ENCODE measurements around the gene SLC22A15.
A peak's percentile ranks its signal among the peaks of the same experiment; 100 is the strongest.

SLC22A15 gene

GRCh38 chr1:116008656-116009390 is 32.5 kb downstream of the SLC22A15 start:
- no peak for DNase-seq
- Histone ChIP-seq H3K4me3 (ENCODE audit: control insufficient read depth in 1 of 7, extremely low read depth in 1 of 7, insufficient read depth in 4 of 7, low read depth in 2 of 7, low read length in 6 of 7) (no peak overlapping the region), H3K4me1 (ENCODE audit: control extremely low read depth in 1 of 4, control insufficient read depth in 4 of 4, insufficient read depth in 4 of 4, low read length in 3 of 4) (peaks cover 0 to 6% (median 2%) of the 10 kb centered on the region in 4 experiments), H3K9me3 (ENCODE audit: control extremely low read depth in 1 of 5, control insufficient read depth in 4 of 5, insufficient read depth in 2 of 5, low read depth in 1 of 5, low read length in 4 of 5) (peaks cover 0 to 4% (median 0%) of the 10 kb centered on the region in 5 experiments), H3K36me3 (ENCODE audit: control insufficient read depth in 4 of 4, insufficient read depth in 4 of 4, low read length in 3 of 4) (peaks cover 1 to 17% (median 3%) of the 10 kb centered on the region in 4 experiments), H3K27ac (ENCODE audit: insufficient read depth in 1 of 2, low read depth in 1 of 2, low read length in 2 of 2, poor library complexity in 1 of 2, severe bottlenecking in 2 of 2) (no peak overlapping the region), H3K27me3 (replicated peaks in 2 of 5; ENCODE audit: control insufficient read depth in 4 of 5, insufficient read depth in 5 of 5, low read length in 4 of 5) (no peaks in the 10 kb centered on the region)
- CTCF ChIA-PET = interaction anchor here (6.1 kb wide), 1 partner anchor 12 kb away, joined by 33 read pairs; no protein-coding TSS in a partner anchor
- WGBS (ENCODE audit: insufficient coverage) = 94% methylated on average over 4 of the region's 6 CpGs
- POLR2A ChIA-PET = no interaction called here

GRCh38 chr1:116012716-116013115 is 36.4 kb downstream of the SLC22A15 start:
- Histone ChIP-seq H3K4me3 (ENCODE audit: control insufficient read depth in 1 of 7, extremely low read depth in 1 of 7, insufficient read depth in 4 of 7, low read depth in 2 of 7, low read length in 6 of 7) (no peak overlapping the region), H3K9me3 (ENCODE audit: control extremely low read depth in 1 of 5, control insufficient read depth in 4 of 5, insufficient read depth in 2 of 5, low read depth in 1 of 5, low read length in 4 of 5) (no peaks in the 10 kb centered on the region), H3K27ac (ENCODE audit: insufficient read depth in 1 of 2, low read depth in 1 of 2, low read length in 2 of 2, poor library complexity in 1 of 2, severe bottlenecking in 2 of 2) (no peak overlapping the region), H3K4me1 (ENCODE audit: control extremely low read depth in 1 of 4, control insufficient read depth in 4 of 4, insufficient read depth in 4 of 4, low read length in 3 of 4) (peaks cover 0 to 6% (median 0%) of the 10 kb centered on the region in 4 experiments), H3K36me3 (ENCODE audit: control insufficient read depth in 4 of 4, insufficient read depth in 4 of 4, low read length in 3 of 4) (peaks cover 0 to 6% (median 1%) of the 10 kb centered on the region in 4 experiments), H3K27me3 (replicated peaks in 2 of 5; ENCODE audit: control insufficient read depth in 4 of 5, insufficient read depth in 5 of 5, low read length in 4 of 5) (no peaks in the 10 kb centered on the region)
- DNase-seq = no peak
- CTCF ChIA-PET = no interaction called here
- POLR2A ChIA-PET = no interaction called here
- WGBS (ENCODE audit: insufficient coverage) = no CpG with 5 or more reads among the region's 2 CpGs

GRCh38 chr1:116015679-116016078 is 39.4 kb downstream of the SLC22A15 start:
- 100% methylated on average over 1 of the region's 1 CpG for WGBS (ENCODE audit: insufficient coverage)
- H3K27me3 ChIP-seq (replicated peaks in 2 of 5; ENCODE audit: control insufficient read depth in 4 of 5, insufficient read depth in 5 of 5, low read length in 4 of 5) = no peaks in the 10 kb centered on the region
- no peak for DNase-seq
- H3K27ac ChIP-seq (ENCODE audit: insufficient read depth in 1 of 2, low read depth in 1 of 2, low read length in 2 of 2, poor library complexity in 1 of 2, severe bottlenecking in 2 of 2) = no peak overlapping the region
- H3K4me3 ChIP-seq (ENCODE audit: control insufficient read depth in 1 of 7, extremely low read depth in 1 of 7, insufficient read depth in 4 of 7, low read depth in 2 of 7, low read length in 6 of 7) = no peak overlapping the region
- ChIA-PET CTCF (interaction anchor here (0.9 kb wide), 1 partner anchor 8 kb away, joined by 3 read pairs; no protein-coding TSS in a partner anchor), POLR2A (interaction anchor here (0.6 kb wide), 1 partner anchor 1406 kb away, joined by 6 read pairs; no protein-coding TSS in a partner anchor)
- H3K36me3 ChIP-seq (ENCODE audit: control insufficient read depth in 4 of 4, insufficient read depth in 4 of 4, low read length in 3 of 4) = peaks cover 0 to 3% (median 1%) of the 10 kb centered on the region in 4 experiments
- H3K4me1 ChIP-seq (ENCODE audit: control extremely low read depth in 1 of 4, control insufficient read depth in 4 of 4, insufficient read depth in 4 of 4, low read length in 3 of 4) = peaks cover 0 to 6% (median 0%) of the 10 kb centered on the region in 4 experiments
- H3K9me3 ChIP-seq (ENCODE audit: control extremely low read depth in 1 of 5, control insufficient read depth in 4 of 5, insufficient read depth in 2 of 5, low read depth in 1 of 5, low read length in 4 of 5) = no peaks in the 10 kb centered on the region

- H3K36me3 ChIP-seq (ENCODE audit: control insufficient read depth in 4 of 4, insufficient read depth in 4 of 4, low read length in 3 of 4) = peaks cover 5 to 18% (median 9%) of the 10 kb centered on the region in 4 experiments
- no peak overlapping the region for H3K27ac ChIP-seq (ENCODE audit: insufficient read depth in 1 of 2, low read depth in 1 of 2, low read length in 2 of 2, poor library complexity in 1 of 2, severe bottlenecking in 2 of 2)
- ChIA-PET POLR2A (no interaction called here), CTCF (no interaction called here)
- DNase-seq = no peak
- WGBS (ENCODE audit: insufficient coverage) = 100% methylated on average over 1 of the region's 5 CpGs
- no peaks in the 10 kb centered on the region for H3K4me1 ChIP-seq (ENCODE audit: control extremely low read depth in 1 of 4, control insufficient read depth in 4 of 4, insufficient read depth in 4 of 4, low read length in 3 of 4)
- H3K27me3 ChIP-seq (replicated peaks in 2 of 5; ENCODE audit: control insufficient read depth in 4 of 5, insufficient read depth in 5 of 5, low read length in 4 of 5) = no peaks in the 10 kb centered on the region
- H3K9me3 ChIP-seq (ENCODE audit: control extremely low read depth in 1 of 5, control insufficient read depth in 4 of 5, insufficient read depth in 2 of 5, low read depth in 1 of 5, low read length in 4 of 5) = no peaks in the 10 kb centered on the region
- H3K4me3 ChIP-seq (ENCODE audit: control insufficient read depth in 1 of 7, extremely low read depth in 1 of 7, insufficient read depth in 4 of 7, low read depth in 2 of 7, low read length in 6 of 7) = no peak overlapping the region
Measured at GRCh38 chr1:116018007-116018406, 41.7 kb downstream of the SLC22A15 start.

GRCh38 chr1:116019653-116020253 is 43.4 kb downstream of the SLC22A15 start:
- Histone ChIP-seq H3K27me3 (replicated peaks in 2 of 5; ENCODE audit: control insufficient read depth in 4 of 5, insufficient read depth in 5 of 5, low read length in 4 of 5) (no peaks in the 10 kb centered on the region), H3K9me3 (ENCODE audit: control extremely low read depth in 1 of 5, control insufficient read depth in 4 of 5, insufficient read depth in 2 of 5, low read depth in 1 of 5, low read length in 4 of 5) (no peaks in the 10 kb centered on the region), H3K4me3 (ENCODE audit: control insufficient read depth in 1 of 7, extremely low read depth in 1 of 7, insufficient read depth in 4 of 7, low read depth in 2 of 7, low read length in 6 of 7) (no peak overlapping the region), H3K27ac (ENCODE audit: insufficient read depth in 1 of 2, low read depth in 1 of 2, low read length in 2 of 2, poor library complexity in 1 of 2, severe bottlenecking in 2 of 2) (no peak overlapping the region), H3K4me1 (ENCODE audit: control extremely low read depth in 1 of 4, control insufficient read depth in 4 of 4, insufficient read depth in 4 of 4, low read length in 3 of 4) (peaks cover 0 to 4% (median 2%) of the 10 kb centered on the region in 4 experiments), H3K36me3 (ENCODE audit: control insufficient read depth in 4 of 4, insufficient read depth in 4 of 4, low read length in 3 of 4) (peaks cover 2 to 15% (median 9%) of the 10 kb centered on the region in 4 experiments)
- ChIA-PET POLR2A (no interaction called here), CTCF (interaction anchor here (0.7 to 3.8 kb wide), 13 partner anchors 13 to 302 kb away, joined by 3 to 33 read pairs (median 4); no protein-coding TSS in a partner anchor)
- no peak for DNase-seq
- WGBS (ENCODE audit: insufficient coverage) = 100% methylated on average over 2 of the region's 4 CpGs

GRCh38 chr1:116020668-116021272 is 44.5 kb downstream of the SLC22A15 start:
- peak; percentile 78 to 89 (median 88) for DNase-seq
- 92% methylated on average over 2 of the region's 5 CpGs for WGBS (ENCODE audit: insufficient coverage)
- POLR2A ChIA-PET = no interaction called here
- Histone ChIP-seq H3K27me3 (replicated peaks in 2 of 5; ENCODE audit: control insufficient read depth in 4 of 5, insufficient read depth in 5 of 5, low read length in 4 of 5) (no peaks in the 10 kb centered on the region), H3K36me3 (ENCODE audit: control insufficient read depth in 4 of 4, insufficient read depth in 4 of 4, low read length in 3 of 4) (peaks cover 2 to 17% (median 9%) of the 10 kb centered on the region in 4 experiments), H3K9me3 (ENCODE audit: control extremely low read depth in 1 of 5, control insufficient read depth in 4 of 5, insufficient read depth in 2 of 5, low read depth in 1 of 5, low read length in 4 of 5) (no peaks in the 10 kb centered on the region), H3K4me3 (ENCODE audit: control insufficient read depth in 1 of 7, extremely low read depth in 1 of 7, insufficient read depth in 4 of 7, low read depth in 2 of 7, low read length in 6 of 7) (no peak overlapping the region), H3K27ac (ENCODE audit: insufficient read depth in 1 of 2, low read depth in 1 of 2, low read length in 2 of 2, poor library complexity in 1 of 2, severe bottlenecking in 2 of 2) (no peak overlapping the region), H3K4me1 (ENCODE audit: control extremely low read depth in 1 of 4, control insufficient read depth in 4 of 4, insufficient read depth in 4 of 4, low read length in 3 of 4) (peaks cover 0 to 4% (median 3%) of the 10 kb centered on the region in 4 experiments)
- CTCF ChIA-PET = interaction anchor here (0.7 to 3.8 kb wide), 16 partner anchors 9 to 303 kb away, joined by 3 to 33 read pairs (median 4); no protein-coding TSS in a partner anchor

All from common myeloid progenitor, CD34-positive (primary cell).